Upper lobe of left lung (tissue), 4 donors: ENCODE results near the gene PHAF1.
A peak's percentile ranks its signal among the peaks of the same experiment; 100 is the strongest.

Experiments
- EP300 ChIP-seq, 4 donors: sonication (generic); formaldehyde crosslinking; IDR thresholded peaks; one replicate each; pipeline ENCODE4 v1.5.1; 2017; ENCODE audit warnings: antibody characterized with exemption in 4 of 4, control low read depth in 2 of 4
- POLR2A ChIP-seq, 4 donors: fragments of 450-650 bp; IDR thresholded peaks; one replicate each; pipeline ENCODE4 v1.5.1; 2016 to 2017; ENCODE audit warnings: antibody characterized with exemption in 4 of 4, mild to moderate bottlenecking in 2 of 4
- POLR2AphosphoS5 ChIP-seq, 2 donors: sonication (generic); formaldehyde crosslinking; IDR thresholded peaks; one replicate each; pipeline ENCODE4 v1.5.1; 2017; ENCODE audit warnings: antibody characterized with exemption in 2 of 2
- TF ChIP-seq, protein P1 (sequence below), 6 experiments: fragments of 450-650 bp in 4 of 6; fragments of 200-600 bp in 2 of 6; sonication (generic) in 2 of 6; IDR thresholded peaks; one replicate each; pipeline ENCODE4 v1.5.1; 2016 to 2019; ENCODE audit warnings: antibody characterized with exemption in 6 of 6

DNA sequence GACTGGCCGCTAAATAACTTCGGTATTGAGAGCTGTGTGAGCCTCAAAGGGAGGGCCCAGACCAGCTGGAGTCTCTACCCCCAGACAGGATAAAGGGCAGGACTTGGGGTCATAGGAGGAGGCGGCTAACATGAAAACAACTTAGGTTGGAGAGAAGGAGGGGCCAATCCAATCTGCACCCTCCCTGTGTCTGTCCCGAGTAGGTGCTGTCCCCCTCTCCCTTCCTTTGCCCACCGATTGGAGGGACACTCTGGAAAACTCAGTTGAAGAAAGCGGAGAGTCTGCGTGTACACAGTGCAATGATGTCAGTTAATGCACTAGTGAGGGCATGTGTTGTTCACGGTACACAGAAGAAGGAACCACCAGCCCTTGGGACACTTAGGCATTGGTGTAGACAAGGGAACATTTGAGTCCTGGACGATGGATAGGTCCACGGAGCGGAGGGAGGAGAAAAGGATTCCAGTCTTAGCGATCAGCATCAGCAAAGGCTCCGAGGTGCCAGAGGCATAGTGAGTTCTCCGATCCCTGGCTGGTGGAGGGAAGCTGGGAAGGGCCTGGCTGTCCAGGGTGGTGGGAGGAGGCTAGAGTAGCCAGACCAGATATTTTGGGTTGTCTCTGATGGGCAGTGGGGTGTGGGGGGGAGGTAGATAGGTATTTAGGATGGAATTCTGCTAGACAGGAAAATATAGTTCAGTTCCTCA is 61.4 kb downstream of the PHAF1 start:
- TF ChIP-seq POLR2A (IDR thresholded peaks at IDR 0.05): peak in 1 of 4 donors; percentile 6
- TF ChIP-seq, protein P1, sequence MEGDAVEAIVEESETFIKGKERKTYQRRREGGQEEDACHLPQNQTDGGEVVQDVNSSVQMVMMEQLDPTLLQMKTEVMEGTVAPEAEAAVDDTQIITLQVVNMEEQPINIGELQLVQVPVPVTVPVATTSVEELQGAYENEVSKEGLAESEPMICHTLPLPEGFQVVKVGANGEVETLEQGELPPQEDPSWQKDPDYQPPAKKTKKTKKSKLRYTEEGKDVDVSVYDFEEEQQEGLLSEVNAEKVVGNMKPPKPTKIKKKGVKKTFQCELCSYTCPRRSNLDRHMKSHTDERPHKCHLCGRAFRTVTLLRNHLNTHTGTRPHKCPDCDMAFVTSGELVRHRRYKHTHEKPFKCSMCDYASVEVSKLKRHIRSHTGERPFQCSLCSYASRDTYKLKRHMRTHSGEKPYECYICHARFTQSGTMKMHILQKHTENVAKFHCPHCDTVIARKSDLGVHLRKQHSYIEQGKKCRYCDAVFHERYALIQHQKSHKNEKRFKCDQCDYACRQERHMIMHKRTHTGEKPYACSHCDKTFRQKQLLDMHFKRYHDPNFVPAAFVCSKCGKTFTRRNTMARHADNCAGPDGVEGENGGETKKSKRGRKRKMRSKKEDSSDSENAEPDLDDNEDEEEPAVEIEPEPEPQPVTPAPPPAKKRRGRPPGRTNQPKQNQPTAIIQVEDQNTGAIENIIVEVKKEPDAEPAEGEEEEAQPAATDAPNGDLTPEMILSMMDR (IDR thresholded peaks at IDR 0.05): no peak
- no peak for TF ChIP-seq POLR2AphosphoS5 (IDR thresholded peaks at IDR 0.05)
- TF ChIP-seq EP300 (IDR thresholded peaks at IDR 0.05): no peak
